Amniotic stem cell (primary cell): Measurements from ENCODE around the gene LRMDA.

ENCODE experiments used
- DNase-seq: peaks from one replicate; lab custom pipeline; 2025; lab: John Stamatoyannopoulos, UW

LRMDA gene

GRCh38 chr10:76305930-76306615, 874.6 kb downstream of the LRMDA start:
- DNase-seq = no peak

- DNase-seq = no peak
Measured at GRCh38 chr10:76306856-76307255, 875.4 kb downstream of the LRMDA start.

GRCh38 chr10:76309070-76309469, 877.6 kb downstream of the LRMDA start:
- DNase-seq = no peak

- DNase-seq = no peak
Measured at GRCh38 chr10:76309741-76310587, 878.5 kb downstream of the LRMDA start.

GRCh38 chr10:76310588-76311080, 879.2 kb downstream of the LRMDA start:
- no peak for DNase-seq

GRCh38 chr10:76311752-76312636, 880.6 kb downstream of the LRMDA start:
- DNase-seq = no peak

- DNase-seq = no peak
Measured at GRCh38 chr10:76315240-76315639, 883.8 kb downstream of the LRMDA start.

GRCh38 chr10:76316234-76316633, 884.8 kb downstream of the LRMDA start:
- no peak for DNase-seq

- no peak for DNase-seq
Measured at GRCh38 chr10:76317078-76317477, 885.7 kb downstream of the LRMDA start.

- DNase-seq = no peak
Measured at GRCh38 chr10:76318211-76318610, 886.8 kb downstream of the LRMDA start.

- DNase-seq = no peak
Measured at GRCh38 chr10:76319661-76320060, 888.2 kb downstream of the LRMDA start.

- DNase-seq = no peak
Measured at GRCh38 chr10:76324283-76324682, 892.9 kb downstream of the LRMDA start.

GRCh38 chr10:76327441-76327840, 896.0 kb downstream of the LRMDA start:
- no peak for DNase-seq

GRCh38 chr10:76328348-76328747, 896.9 kb downstream of the LRMDA start:
- no peak for DNase-seq

GRCh38 chr10:76329891-76330575, 898.6 kb downstream of the LRMDA start:
- DNase-seq = no peak

- no peak for DNase-seq
Measured at GRCh38 chr10:76331742-76332141, 900.3 kb downstream of the LRMDA start.

- DNase-seq = no peak
Measured at GRCh38 chr10:76333326-76333725, 901.9 kb downstream of the LRMDA start.

GRCh38 chr10:76333796-76334195, 902.4 kb downstream of the LRMDA start:
- DNase-seq = no peak

- no peak for DNase-seq
Measured at GRCh38 chr10:76334255-76334654, 902.8 kb downstream of the LRMDA start.

GRCh38 chr10:76336213-76336963, 905.0 kb downstream of the LRMDA start:
- DNase-seq = no peak

- DNase-seq = no peak
Measured at GRCh38 chr10:76337641-76338040, 906.2 kb downstream of the LRMDA start.
